CD14-positive monocyte (primary cell): ENCODE measurements around the gene SH3TC2. TPM values are rescaled to one million over a fixed set of nuclear protein-coding genes. Genes with fewer than 3 reads are reported as not detected.

Experiments used
- DNase-seq, 3 donors: peaks; one replicate each; pipeline ENCODE4 v3.0.0-alpha.2; 2011 to 2022
- H2AFZ ChIP-seq: 2 replicates; pipeline ENCODE4 v1.6.0; 2012; ENCODE audit warnings: mild to moderate bottlenecking, low read depth, low read length, inconsistent platforms; ENCODE audit not compliant: insufficient read depth, poor library complexity, severe bottlenecking
- H3K27ac ChIP-seq, 2 donors: 1 replicate in 1 of 2; 2 replicates in 1 of 2; pipeline ENCODE4 v1.5.1; 2012 to 2013; ENCODE audit warnings: low read length in 2 of 2, control low read depth in 1 of 2, inconsistent platforms in 1 of 2, low read depth in 1 of 2, mild to moderate bottlenecking in 1 of 2
- H3K27me3 ChIP-seq, 2 donors: one replicate each; pipeline versions ENCODE4 v1.6.0 to v1.6.1; 2011 to 2013; ENCODE audit warnings: low read length in 2 of 2; ENCODE audit not compliant: control insufficient read depth in 2 of 2, insufficient read depth in 2 of 2
- H3K36me3 ChIP-seq, 2 donors: replicated peaks in 1 of 2; 1 replicate in 1 of 2; 2 replicates in 1 of 2; pipeline versions ENCODE4 v1.5.1 to v1.6.1; 2012 to 2013; ENCODE audit warnings: low read length in 2 of 2, control low read depth in 1 of 2, inconsistent platforms in 1 of 2, mild to moderate bottlenecking in 1 of 2; ENCODE audit not compliant: insufficient read depth in 2 of 2, control insufficient read depth in 1 of 2
- H3K4me1 ChIP-seq, 2 donors: 1 replicate in 1 of 2; 2 replicates in 1 of 2; pipeline versions ENCODE4 v1.5.1 to v1.6.1; 2012 to 2013; ENCODE audit warnings: low read length in 2 of 2, control low read depth in 1 of 2, inconsistent platforms in 1 of 2, mild to moderate bottlenecking in 1 of 2, moderate library complexity in 1 of 2; ENCODE audit not compliant: insufficient read depth in 2 of 2, control insufficient read depth in 1 of 2
- H3K4me2 ChIP-seq: replicated peaks from 2 replicates; pipeline ENCODE3; 2012; ENCODE audit warnings: low read length, moderate library complexity, mild to moderate bottlenecking; ENCODE audit not compliant: poor library complexity, severe bottlenecking; ENCODE audit errors: extremely low read depth
- H3K4me3 ChIP-seq, 3 experiments: fragments of 200-600 bp in 1 of 3; sonication (generic) in 1 of 3; replicated peaks in 1 of 3; 1 replicate in 2 of 3; 2 replicates in 1 of 3; pipeline ENCODE4 v1.5.1; 2011 to 2013; ENCODE audit warnings: low read length in 3 of 3, mild to moderate bottlenecking in 3 of 3, control low read depth in 2 of 3, low read depth in 2 of 3, inconsistent platforms in 1 of 3, moderate library complexity in 1 of 3
- H3K79me2 ChIP-seq: 2 replicates; pipeline ENCODE4 v1.6.0; 2012; ENCODE audit warnings: mild to moderate bottlenecking, control low read depth, inconsistent platforms, low read length, moderate library complexity; ENCODE audit not compliant: insufficient read depth
- H3K9ac ChIP-seq: 2 replicates; pipeline ENCODE4 v1.6.0; 2017; ENCODE audit warnings: low read length, mild to moderate bottlenecking; ENCODE audit not compliant: insufficient read depth, poor library complexity, severe bottlenecking
- H3K9me3 ChIP-seq, 2 donors: replicated peaks in 1 of 2; 1 replicate in 1 of 2; 2 replicates in 1 of 2; pipeline versions ENCODE4 v1.5.1 to v1.6.1; 2012 to 2013; ENCODE audit warnings: low read length in 2 of 2, control low read depth in 1 of 2; ENCODE audit not compliant: control insufficient read depth in 1 of 2, insufficient read depth in 1 of 2
- H4K20me1 ChIP-seq: 2 replicates; pipeline ENCODE4 v1.6.0; 2012; ENCODE audit warnings: mild to moderate bottlenecking, low read length, control low read depth, moderate library complexity; ENCODE audit not compliant: insufficient read depth
- H3K27ac Mint-ChIP-seq, 7 donors: one replicate each; pipeline ENCODE4 v1.8.0; 2020; ENCODE audit warnings: mild to moderate bottlenecking in 7 of 7, mixed read lengths in 7 of 7, moderate library complexity in 6 of 7, inconsistent platforms in 2 of 7
- H3K27me3 Mint-ChIP-seq, 3 donors: one replicate each; pipeline ENCODE4 v1.8.0; 2021 to 2022; ENCODE audit warnings: low read depth in 3 of 3, mild to moderate bottlenecking in 3 of 3, mixed read lengths in 3 of 3, moderate library complexity in 3 of 3, inconsistent platforms in 1 of 3
- H3K36me3 Mint-ChIP-seq, 2 donors: one replicate each; pipeline ENCODE4 v1.8.0; 2020; ENCODE audit warnings: mixed read lengths in 2 of 2, inconsistent platforms in 1 of 2, mild to moderate bottlenecking in 1 of 2
- H3K4me1 Mint-ChIP-seq: one replicate; pipeline ENCODE4 v1.8.0; 2020; ENCODE audit warnings: mild to moderate bottlenecking, mixed read lengths
- H3K4me3 Mint-ChIP-seq, 2 donors: one replicate each; pipeline ENCODE4 v1.8.0; 2020; ENCODE audit warnings: mild to moderate bottlenecking in 2 of 2, mixed read lengths in 2 of 2, moderate library complexity in 1 of 2
- H3K9me3 Mint-ChIP-seq, 7 donors: one replicate each; pipeline ENCODE4 v1.8.0; 2020 to 2022; ENCODE audit warnings: mixed read lengths in 7 of 7, mild to moderate bottlenecking in 6 of 7, moderate library complexity in 6 of 7, inconsistent platforms in 2 of 7
- CTCF ChIP-seq: fragments of 200-600 bp; IDR thresholded peaks from one replicate; pipeline ENCODE4 v1.8.0; 2022; ENCODE audit warnings: antibody characterized with exemption, mild to moderate bottlenecking
- WGBS: methylation state at CpG from one replicate; pipeline ENCODE4 v1.1.5; 2013; ENCODE audit warnings: missing lambda C conversion rate; ENCODE audit not compliant: insufficient coverage; 5-methylcytosine and 5-hydroxymethylcytosine counted together
- intact Hi-C, 2 donors: fragments of 100-400 bp; cut with micrococcal nuclease; formaldehyde crosslinking; loops; one replicate each; pipeline versions ENCODE4 v1.15.0 to v1.15.1; 2023
- polyA plus RNA-seq, 3 donors: library from polyadenylated mRNA; depleted of rRNA in 1 of 3; unstranded in 2 of 3; stranded (reverse) in 1 of 3; fragments of 300-500 nt in 2 of 3; fragments of >200 nt in 1 of 3; fragmentation: Illumina TruSeq in 2 of 3; gene quantifications; 1 replicate in 2 of 3; 2 replicates in 1 of 3; pipeline ENCODE4 v1.2.3, GENCODE V29; 2012 to 2021

Gene SH3TC2
- polyA plus RNA-seq, 3 donors = 0.01 to 0.30 (median 0.14) TPM

- no peak overlapping the region for H3K4me2 ChIP-seq
- H3K36me3 ChIP-seq = no peaks in the 10 kb centered on the region
- H3K4me3 ChIP-seq = no peak overlapping the region
- Mint-ChIP-seq H3K27me3 (peaks cover 0 to 3% (median 0%) of the 10 kb centered on the region in 3 donors), H3K9me3 (peaks cover 0 to 7% (median 2%) of the 10 kb centered on the region in 7 donors), H3K36me3 (peaks cover 0 to 4% of the 10 kb centered on the region in 2 donors), H3K4me1 (peaks cover 16% of the 10 kb centered on the region), H3K4me3 (no peak overlapping the region), H3K27ac (no peak overlapping the region)
- no peaks in the 10 kb centered on the region for H3K27me3 ChIP-seq
- TF ChIP-seq CTCF = no peak
- no peak overlapping the region for H3K9ac ChIP-seq
- H4K20me1 ChIP-seq = no peaks in the 10 kb centered on the region
- H3K4me1 ChIP-seq = peaks cover 8 to 13% of the 10 kb centered on the region in 2 donors
- no peak overlapping the region for H3K27ac ChIP-seq
- no peaks in the 10 kb centered on the region for H3K79me2 ChIP-seq
- intact Hi-C loops = no loop called here
- peaks cover 0 to 3% of the 10 kb centered on the region in 2 donors for H3K9me3 ChIP-seq
- no peak overlapping the region for H2AFZ ChIP-seq
- no CpG with 5 or more reads among the region's 3 CpGs for WGBS
- no peak for DNase-seq
Measured at GRCh38 chr5:149056616-149057165, 6.2 kb downstream of the SH3TC2 start.

DNA sequence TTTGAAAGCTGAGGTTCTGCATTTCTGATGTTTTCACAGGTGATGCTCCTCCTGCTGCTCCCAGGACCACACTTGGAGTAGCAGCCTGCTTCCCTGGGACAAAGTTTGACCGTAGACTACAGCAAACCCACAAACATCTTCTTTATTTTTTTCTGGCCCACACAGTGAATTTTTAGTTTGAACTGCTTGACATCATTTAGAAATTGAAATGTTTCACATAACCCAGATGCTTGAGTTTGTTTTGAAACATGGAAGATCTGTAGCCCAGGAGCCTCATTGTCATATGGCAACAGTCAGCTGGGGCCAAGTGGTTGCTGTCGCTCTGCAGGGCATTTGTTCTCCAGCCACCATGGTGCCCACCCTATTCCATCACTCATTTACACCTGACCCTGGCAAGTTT is 8.4 kb downstream of the SH3TC2 start:
- no CpG with 5 or more reads among the region's 2 CpGs for WGBS
- peaks cover 0 to 3% (median 0%) of the 10 kb centered on the region in 3 donors for H3K27me3 Mint-ChIP-seq
- H3K4me3 Mint-ChIP-seq = no peak overlapping the region
- no peaks in the 10 kb centered on the region for H4K20me1 ChIP-seq
- H3K9me3 ChIP-seq = peaks cover 0 to 3% of the 10 kb centered on the region in 2 donors
- no peaks in the 10 kb centered on the region for H3K27me3 ChIP-seq
- H3K36me3 Mint-ChIP-seq = peaks cover 0 to 4% of the 10 kb centered on the region in 2 donors
- no peaks in the 10 kb centered on the region for H3K79me2 ChIP-seq
- no peak overlapping the region for H3K4me3 ChIP-seq
- no peak for TF ChIP-seq CTCF
- peaks cover 0 to 7% (median 2%) of the 10 kb centered on the region in 7 donors for H3K9me3 Mint-ChIP-seq
- DNase-seq = no peak
- no peak overlapping the region for H3K4me2 ChIP-seq
- H3K9ac ChIP-seq = no peak overlapping the region
- H3K4me1 ChIP-seq = no peaks in the 10 kb centered on the region
- no peaks in the 10 kb centered on the region for H3K4me1 Mint-ChIP-seq
- H3K27ac ChIP-seq = no peak overlapping the region
- no peak overlapping the region for H3K27ac Mint-ChIP-seq
- no peaks in the 10 kb centered on the region for H3K36me3 ChIP-seq
- intact Hi-C loops = no loop called here
- H2AFZ ChIP-seq = no peak overlapping the region
